COR-L47 (cell line): ENCODE data around the gene MYH15.

Experiments
- DNase-seq: peaks from one replicate; lab custom pipeline; 2025; lab: John Stamatoyannopoulos, UW

The MYH15 gene

GRCh38 chr3:108334701-108335100, 175.7 kb downstream of the MYH15 start:
- no peak for DNase-seq

- DNase-seq: no peak
Observed at GRCh38 chr3:108333961-108334360, 176.4 kb downstream of the MYH15 start.

GRCh38 chr3:108331792-108332191, 178.6 kb downstream of the MYH15 start:
- DNase-seq: no peak
